Left ventricle myocardium superior (tissue), 1 donor: Measurements from ENCODE around the gene SFT2D2. TPM values are rescaled to one million over a fixed set of nuclear protein-coding genes. Genes with fewer than 3 reads are reported as not detected.
"Not testable (repeated sequence)": the region's sequence is repeated elsewhere in the genome, so short reads cannot be mapped to it uniquely, and the experiment has no call there.

Experiments
- ATAC-seq: fragments of 200-7000 bp; cut with Tn5 transposase; one replicate; pipeline ENCODE4 v1.9.1; 2020; ENCODE audit warnings: mild to moderate bottlenecking, moderate library complexity
- DNase-seq: peaks from one replicate; pipeline ENCODE4 v3.0.0-alpha.2; 2020
- intact Hi-C: fragments of 100-400 bp; cut with micrococcal nuclease; formaldehyde crosslinking; loops from one replicate; pipeline ENCODE4 v1.11.0; 2022
- long read RNA-seq: library from polyadenylated mRNA; unstranded; transcript quantifications from one replicate; pipeline ENCODE4 v2.0.0, GENCODE V29; 2021
- total RNA-seq: library from RNA; stranded (reverse); fragmentation: NEBNext Ultra II Directional; extraction: Animal tissue kit (Norgen Biotek cat#: 25700); gene quantifications from one replicate; pipeline ENCODE4 v1.2.1, GENCODE V29; 2021
- donor health status: DM: no; HTN: yes; CAD: no; lungs with severe emphysema.

SFT2D2 gene
- total RNA-seq, result 13.4 TPM
- long read RNA-seq, full-length matches to known transcripts, result 3 of 5 reads
- long read RNA-seq, partial matches to known transcripts, result 0 of 5 reads
- long read RNA-seq, other reads (novel, unspliced or antisense), result 2 of 5 reads

GRCh38 chr1:168225476-168226190 is at the start of gene SFT2D2:
Gene SFT2D2, plus strand, starts transcription at chr1:168226004. Its CDS starts 76 bp downstream, at chr1:168226080.
- intact Hi-C loops, result no loop called here
- DNase-seq (peak; percentile 90), ATAC-seq (peak; percentile 99)

GRCh38 chr1:168178227-168178637 is 47.6 kb upstream of the SFT2D2 start:
- DNase-seq, result no peak
- intact Hi-C loops, result no loop called here

GRCh38 chr1:168178638-168179437 is 47.0 kb upstream of the SFT2D2 start, which contains the start of gene TIPRL:
Gene TIPRL, plus strand, starts transcription at chr1:168178962. Its CDS starts 116 bp downstream, at chr1:168179078.
- DNase-seq, result peak; percentile 97
- ATAC-seq, result peak; percentile 99
- intact Hi-C loops, result no loop called here

More at GRCh38 chr1:168178227-168178637, 47.6 kb upstream of the SFT2D2 start:
- peak; percentile 4 for ATAC-seq

GRCh38 chr1:168179438-168180147 is 46.2 kb upstream of the SFT2D2 start:
- intact Hi-C loops, result no loop called here
- no peak for DNase-seq
- ATAC-seq, result no peak

GRCh38 chr1:168180148-168180524 is 45.7 kb upstream of the SFT2D2 start:
- intact Hi-C loops, result no loop called here
- ATAC-seq (no peak), DNase-seq (no peak)

GRCh38 chr1:168181063-168181720 is 44.6 kb upstream of the SFT2D2 start:
- DNase-seq, ATAC-seq, intact Hi-C loops: not testable (repeated sequence)

GRCh38 chr1:168187177-168187576 is 38.6 kb upstream of the SFT2D2 start:
- ATAC-seq (no peak), DNase-seq (no peak)
- intact Hi-C loops, result no loop called here

GRCh38 chr1:168190403-168190802 is 35.4 kb upstream of the SFT2D2 start:
- intact Hi-C loops, result no loop called here
- no peak for DNase-seq
- no peak for ATAC-seq

GRCh38 chr1:168195199-168196135 is 30.3 kb upstream of the SFT2D2 start:
- DNase-seq, result no peak
- intact Hi-C loops, result no loop called here
- no peak for ATAC-seq

GRCh38 chr1:168199056-168199455 is 26.7 kb upstream of the SFT2D2 start:
- DNase-seq, result no peak
- intact Hi-C loops, result no loop called here
- no peak for ATAC-seq

- intact Hi-C loops, result no loop called here
- peak; percentile 85 for ATAC-seq
- no peak for DNase-seq
These were observed 22.7 kb upstream of the SFT2D2 start for GRCh38 chr1:168202941-168203654.

- DNase-seq, result no peak
- intact Hi-C loops, result no loop called here
- ATAC-seq, result no peak
These were observed 19.7 kb upstream of the SFT2D2 start for GRCh38 chr1:168206111-168206510.

GRCh38 chr1:168207673-168208072 is 18.1 kb upstream of the SFT2D2 start:
- intact Hi-C loops, ATAC-seq, DNase-seq: not testable (repeated sequence)

GRCh38 chr1:168210312-168210711 is 15.5 kb upstream of the SFT2D2 start:
- intact Hi-C loops, result no loop called here
- no peak for DNase-seq
- no peak for ATAC-seq

GRCh38 chr1:168213349-168213748 is 12.5 kb upstream of the SFT2D2 start:
- DNase-seq (no peak), ATAC-seq (no peak)
- intact Hi-C loops, result no loop called here

- DNase-seq, result no peak
- ATAC-seq, result peak; percentile 90
- intact Hi-C loops, result no loop called here
These were observed 9.6 kb upstream of the SFT2D2 start for GRCh38 chr1:168216171-168216570.

- ATAC-seq, result no peak
- intact Hi-C loops, result no loop called here
- no peak for DNase-seq
These were observed 8.1 kb upstream of the SFT2D2 start for GRCh38 chr1:168217664-168218063.
